HG02970 (cell line): ENCODE measurements around the gene LETM1.

Experiments used
- ATAC-seq: cut with Tn5 transposase; IDR thresholded peaks from one replicate; pipeline ENCODE4 v1.9.1; 2021; ENCODE audit warnings: mild to moderate bottlenecking, moderate library complexity, moderate number of reproducible peaks; ENCODE audit not compliant: unreplicated experiment, low FRiP score

The LETM1 gene

GRCh38 chr4:1767061-1767769 is 88.7 kb downstream of the LETM1 start:
- ATAC-seq = no peak

DNA sequence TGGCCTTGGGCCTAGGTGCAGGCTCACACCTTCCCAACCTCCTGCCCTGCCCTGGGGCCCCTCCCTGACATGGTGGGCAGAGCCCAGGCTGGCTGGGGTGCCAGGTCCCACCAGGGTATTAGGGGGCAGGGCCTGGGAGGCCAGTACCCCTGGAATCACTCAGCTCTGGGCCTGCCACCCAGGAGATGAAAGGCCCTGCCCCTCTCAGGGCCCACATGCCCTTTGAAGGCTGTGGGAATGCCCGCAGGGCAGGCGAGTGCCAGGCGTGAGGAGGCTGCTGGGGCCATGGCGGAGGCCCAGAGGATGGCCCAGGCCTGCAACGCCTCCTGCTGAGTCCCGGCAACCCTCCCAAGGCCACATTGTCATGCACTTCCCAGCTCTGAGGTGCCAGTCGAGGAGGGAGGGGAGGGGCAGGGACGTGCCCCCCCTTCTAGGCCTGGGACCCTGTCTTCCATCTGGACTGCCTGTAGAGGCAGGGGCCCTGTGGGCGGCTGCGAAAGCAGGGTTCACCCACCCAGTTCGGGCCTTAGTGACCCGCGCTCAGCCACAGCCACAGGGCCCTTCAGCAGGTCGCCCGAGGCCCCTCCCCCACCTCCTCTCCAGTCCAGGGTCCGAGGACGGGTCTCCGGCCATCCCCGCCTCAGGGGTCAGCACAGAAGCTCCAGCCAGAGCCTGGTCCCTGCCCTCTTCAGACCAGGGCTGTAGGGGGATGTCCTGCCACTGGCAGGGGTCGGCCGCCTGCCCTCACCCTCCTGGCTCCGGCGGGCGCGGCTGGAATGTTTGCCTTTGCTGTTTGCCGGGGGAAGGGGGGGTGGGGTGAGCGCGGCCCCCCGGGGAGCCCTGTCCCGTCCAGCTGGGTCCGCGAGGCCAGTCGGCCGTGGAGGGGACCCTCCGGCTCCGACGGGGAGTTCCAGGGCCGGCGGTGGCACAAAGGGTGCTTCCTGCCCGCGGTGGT is 89.6 kb downstream of the LETM1 start:
- no peak for ATAC-seq

DNA sequence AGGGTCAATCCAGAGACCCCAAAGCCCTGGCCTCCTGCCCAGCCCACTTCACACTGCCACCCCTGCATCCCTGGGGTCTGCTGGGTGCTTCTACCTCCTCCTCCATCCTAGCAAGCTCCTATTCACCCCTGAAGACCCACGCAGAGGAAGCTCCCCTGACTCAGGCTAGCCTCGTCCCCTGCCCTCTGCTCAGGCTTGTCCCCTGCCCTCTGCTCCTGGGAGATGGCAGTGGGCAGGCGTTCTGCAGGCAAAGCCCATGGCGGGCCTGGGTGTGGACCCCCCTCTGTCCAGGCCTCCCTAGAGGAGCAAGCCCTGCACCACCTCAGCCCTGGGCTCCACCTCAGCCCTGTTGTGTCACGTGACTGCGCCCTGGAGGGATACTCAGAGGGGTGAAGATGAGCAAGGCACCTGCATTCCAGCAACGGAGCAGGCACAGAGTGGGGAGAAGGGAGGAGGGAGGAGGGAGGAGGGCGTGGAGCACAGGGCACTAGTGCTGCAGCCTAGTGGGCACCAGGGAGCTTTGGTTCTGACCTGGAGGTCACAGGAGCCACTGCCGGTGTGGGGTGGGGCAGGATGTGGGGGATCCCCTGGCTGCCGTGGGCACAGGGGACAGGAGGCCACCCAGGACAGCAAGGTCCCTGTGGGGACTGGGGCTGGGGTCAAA is 90.4 kb downstream of the LETM1 start:
- ATAC-seq = no peak

GRCh38 chr4:1764670-1765069 is 91.3 kb downstream of the LETM1 start:
- no peak for ATAC-seq

DNA sequence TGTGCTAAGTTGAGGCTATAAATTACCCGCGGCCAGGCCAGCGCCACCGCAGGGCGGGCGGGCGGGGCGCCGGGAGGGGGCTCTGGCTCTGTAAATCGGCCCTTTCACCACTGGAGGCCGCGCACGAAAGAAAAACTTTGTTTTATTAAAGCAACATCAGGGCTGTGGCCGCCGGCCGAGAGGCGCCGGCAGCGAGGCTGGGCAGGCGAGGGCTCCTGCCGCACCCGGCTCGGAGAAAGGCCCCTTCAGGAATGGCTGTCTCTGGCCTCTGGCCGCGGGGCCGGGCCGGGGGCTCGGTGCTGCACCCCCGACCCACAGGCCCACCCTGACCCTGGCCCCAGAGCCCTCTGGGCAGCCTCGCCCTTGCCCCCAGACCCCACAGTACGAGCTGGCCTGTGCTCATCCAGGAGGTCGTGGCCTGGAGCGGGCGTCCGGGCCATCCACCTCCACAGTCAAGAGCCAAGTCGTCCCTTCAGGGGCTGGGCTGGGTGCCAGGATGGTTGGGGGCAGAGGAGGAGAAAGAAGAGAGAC is 92.3 kb downstream of the LETM1 start:
- no peak for ATAC-seq

GRCh38 chr4:1763070-1763549 is 92.8 kb downstream of the LETM1 start:
- no peak for ATAC-seq

- ATAC-seq = no peak
Observed at GRCh38 chr4:1762264-1763010, 93.5 kb downstream of the LETM1 start.
